AG04450 (cell line): Measurements from ENCODE around the gene S1PR5. TPM values are rescaled to one million over a fixed set of nuclear protein-coding genes. Genes with fewer than 3 reads are reported as not detected.

Source experiments
- CTCF ChIA-PET: fragments of 300-600, 350-600 bp; formaldehyde crosslinking; extraction: SDS; loops from one replicate; lab custom pipeline; 2022; ENCODE audit warnings: antibody characterized with exemption, inconsistent platforms; lab: Charles Lee
- POLR2A ChIA-PET: fragments of 350-600 bp; formaldehyde crosslinking; extraction: SDS; loops from one replicate; lab custom pipeline; 2021; ENCODE audit warnings: antibody characterized with exemption, inconsistent platforms; lab: Yijun Ruan, JAX
- DNase-seq: peaks from one replicate; pipeline ENCODE4 v3.0.0-alpha.2; 2011; ENCODE audit warnings: low read depth, low spot score
- H3K27ac ChIP-seq: one replicate; pipeline ENCODE4 v1.5.1; 2012; ENCODE audit warnings: low read depth, low read length, control low read depth
- H3K27me3 ChIP-seq: one replicate; pipeline ENCODE4 v1.6.0; 2012; ENCODE audit warnings: low read length; ENCODE audit not compliant: control insufficient read depth, insufficient read depth
- H3K4me3 ChIP-seq: 2 replicates; pipeline ENCODE4 v1.5.1; 2011; ENCODE audit warnings: mild to moderate bottlenecking, low read depth, low read length, control low read depth
- H3K9me3 ChIP-seq: 2 replicates; pipeline ENCODE4 v1.5.1; 2012; ENCODE audit warnings: low read length; ENCODE audit not compliant: control insufficient read depth, insufficient read depth
- polyA plus RNA-seq: library from polyadenylated mRNA; depleted of rRNA; stranded (reverse); fragments of >200 nt; gene quantifications from 2 replicates; pipeline ENCODE4 v1.2.3, GENCODE V29; 2011; rRNA removed
- small RNA-seq: library from RNA; depleted of rRNA; stranded (forward); fragments of <200 nt; gene quantifications from one replicate; pipeline ENCODE3, GENCODE V24; 2012; ENCODE audit warnings: low read depth; ENCODE audit not compliant: insufficient read length
- TF ChIP-seq, protein P1 (sequence below): IDR thresholded peaks from 2 replicates; pipeline ENCODE4 v1.5.1; 2011; ENCODE audit warnings: low read depth, low read length, control low read depth, inconsistent platforms

Gene S1PR5
- polyA plus RNA-seq, 1 experiment: 0.10 TPM

DNA sequence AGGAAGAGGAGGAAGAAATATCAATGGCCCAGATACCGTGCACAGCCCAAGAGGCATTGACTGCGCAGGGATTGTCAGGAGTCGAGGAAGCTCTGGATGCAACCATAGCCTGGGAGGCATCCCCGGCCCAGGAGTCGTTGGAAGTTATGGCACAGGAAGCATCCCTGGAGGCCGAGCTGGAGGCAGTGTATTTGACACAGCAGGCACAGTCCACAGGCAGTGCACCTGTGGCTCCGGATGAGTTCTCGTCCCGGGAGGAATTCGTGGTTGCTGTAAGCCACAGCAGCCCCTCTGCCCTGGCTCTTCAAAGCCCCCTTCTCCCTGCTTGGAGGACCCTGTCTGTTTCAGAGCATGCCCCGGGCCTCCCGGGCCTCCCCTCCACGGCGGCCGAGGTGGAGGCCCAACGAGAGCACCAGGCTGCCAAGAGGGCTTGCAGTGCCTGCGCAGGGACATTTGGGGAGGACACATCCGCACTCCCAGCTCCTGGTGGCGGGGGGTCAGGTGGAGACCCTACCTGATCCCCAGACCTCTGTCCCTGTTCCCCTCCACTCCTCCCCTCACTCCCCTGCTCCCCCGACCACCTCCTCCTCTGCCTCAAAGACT lies 50.0 kb downstream of the S1PR5 start:
- Histone ChIP-seq H3K4me3 (no peak overlapping the region), H3K9me3 (no peaks in the 10 kb centered on the region), H3K27me3 (no peaks in the 10 kb centered on the region), H3K27ac (no peak overlapping the region)
- ChIA-PET CTCF (interaction anchor here (0.9 kb wide), 1 partner anchor 12 kb away, joined by 4 read pairs; no protein-coding TSS in a partner anchor), POLR2A (interaction anchor here (0.6 kb wide), 1 partner anchor 21 kb away, joined by 7 read pairs; no protein-coding TSS in a partner anchor)
- DNase-seq: no peak
- TF ChIP-seq, protein P1, sequence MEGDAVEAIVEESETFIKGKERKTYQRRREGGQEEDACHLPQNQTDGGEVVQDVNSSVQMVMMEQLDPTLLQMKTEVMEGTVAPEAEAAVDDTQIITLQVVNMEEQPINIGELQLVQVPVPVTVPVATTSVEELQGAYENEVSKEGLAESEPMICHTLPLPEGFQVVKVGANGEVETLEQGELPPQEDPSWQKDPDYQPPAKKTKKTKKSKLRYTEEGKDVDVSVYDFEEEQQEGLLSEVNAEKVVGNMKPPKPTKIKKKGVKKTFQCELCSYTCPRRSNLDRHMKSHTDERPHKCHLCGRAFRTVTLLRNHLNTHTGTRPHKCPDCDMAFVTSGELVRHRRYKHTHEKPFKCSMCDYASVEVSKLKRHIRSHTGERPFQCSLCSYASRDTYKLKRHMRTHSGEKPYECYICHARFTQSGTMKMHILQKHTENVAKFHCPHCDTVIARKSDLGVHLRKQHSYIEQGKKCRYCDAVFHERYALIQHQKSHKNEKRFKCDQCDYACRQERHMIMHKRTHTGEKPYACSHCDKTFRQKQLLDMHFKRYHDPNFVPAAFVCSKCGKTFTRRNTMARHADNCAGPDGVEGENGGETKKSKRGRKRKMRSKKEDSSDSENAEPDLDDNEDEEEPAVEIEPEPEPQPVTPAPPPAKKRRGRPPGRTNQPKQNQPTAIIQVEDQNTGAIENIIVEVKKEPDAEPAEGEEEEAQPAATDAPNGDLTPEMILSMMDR: no peak

DNA sequence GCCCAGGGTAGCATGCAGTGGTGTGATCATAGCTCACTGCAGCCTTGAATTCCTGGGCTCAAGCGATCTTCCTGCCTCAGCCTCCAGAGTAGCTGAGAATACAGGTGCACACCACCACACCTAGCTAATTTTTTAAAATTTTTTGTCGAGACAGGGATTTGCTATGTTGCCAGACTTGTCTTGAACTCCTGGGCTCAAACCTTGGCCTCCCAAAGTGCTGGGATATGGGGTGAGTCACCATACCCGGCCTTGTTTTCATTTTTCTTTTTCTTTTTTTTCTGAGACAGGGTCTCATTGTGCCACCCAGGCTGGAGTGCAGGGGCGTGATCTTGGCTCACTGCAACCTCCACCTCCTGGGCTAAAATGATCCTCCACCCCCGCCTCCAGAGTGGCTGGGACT lies 52.8 kb downstream of the S1PR5 start:
- Histone ChIP-seq H3K27ac (no peak overlapping the region), H3K27me3 (no peaks in the 10 kb centered on the region), H3K9me3 (no peaks in the 10 kb centered on the region; the same call in 1 of the 2 replicates), H3K4me3 (no peak overlapping the region)
- ChIA-PET CTCF (interaction anchor here (1.1 kb wide), 1 partner anchor 14 kb away, joined by 3 read pairs; no protein-coding TSS in a partner anchor), POLR2A (no interaction called here)
- TF ChIP-seq, protein P1: no peak
- no peak for DNase-seq

Small RNA genes within 50 kb of the gene (small RNA-seq; reads per million reads assigned to genes)
- gene MIR1238 (not detected), gene RNU7-140P (not detected)

Other genes starting within 250 kb of the S1PR5 start
- 40.4 and 57.0 TPM in 2 replicates for gene ICAM1, start 246.3 kb downstream of the S1PR5 start, polyA plus RNA-seq
- gene ICAM4, start 230.5 kb downstream of the S1PR5 start, polyA plus RNA-seq: 2.5 and 3.3 TPM in 2 replicates
- gene ICAM5, start 227.5 kb downstream of the S1PR5 start, polyA plus RNA-seq: 3.8 and 5.3 TPM in 2 replicates
- gene ZGLP1, start 207.6 kb downstream of the S1PR5 start, polyA plus RNA-seq: 0.62 and 0.74 TPM in 2 replicates
- 20.8 and 30.0 TPM in 2 replicates for gene FDX2, start 201.4 kb downstream of the S1PR5 start, polyA plus RNA-seq
- gene RAVER1, start 183.9 kb downstream of the S1PR5 start, polyA plus RNA-seq: 2.2 and 4.1 TPM in 2 replicates
- gene ICAM3, start 177.8 kb downstream of the S1PR5 start, polyA plus RNA-seq: 6.7 and 10.1 TPM in 2 replicates
- gene TYK2, start 136.9 kb downstream of the S1PR5 start, polyA plus RNA-seq: 29.1 and 52.8 TPM in 2 replicates
- gene CDC37, start 113.9 kb downstream of the S1PR5 start, polyA plus RNA-seq: 268 and 340 TPM in 2 replicates
- 2.9 and 5.1 TPM in 2 replicates for gene PDE4A, start 96.9 kb downstream of the S1PR5 start, polyA plus RNA-seq
- 46.7 and 64.3 TPM in 2 replicates for gene KEAP1, start 14.1 kb downstream of the S1PR5 start, polyA plus RNA-seq
- gene ATG4D, start 26.5 kb upstream of the S1PR5 start, polyA plus RNA-seq: 4.6 and 8.7 TPM in 2 replicates
- gene KRI1, start 48.6 kb upstream of the S1PR5 start, polyA plus RNA-seq: 11.1 and 11.3 TPM in 2 replicates
- gene CDKN2D, start 51.5 kb upstream of the S1PR5 start, polyA plus RNA-seq: 3.9 and 4.3 TPM in 2 replicates
- 0.17 TPM in 1 of 2 replicates, not detected in the other for gene AP1M2, start 69.9 kb upstream of the S1PR5 start, polyA plus RNA-seq
- 80.5 and 81.4 TPM in 2 replicates for gene SLC44A2, start 108.1 kb upstream of the S1PR5 start, polyA plus RNA-seq
- gene ILF3, start 136.9 kb upstream of the S1PR5 start, polyA plus RNA-seq: 143 and 155 TPM in 2 replicates
- gene QTRT1, start 184.0 kb upstream of the S1PR5 start, polyA plus RNA-seq: 19.5 and 25.3 TPM in 2 replicates
- 36.9 and 49.1 TPM in 2 replicates for gene DNM2, start 200.6 kb upstream of the S1PR5 start, polyA plus RNA-seq